IPS-NIHi11 (cell line): ENCODE data around the gene CDYL.

Experiments used
- DNase-seq: peaks from one replicate; pipeline ENCODE4 v3.0.0; 2012; ENCODE audit warnings: mixed read lengths, low spot score

The CDYL gene, protein sequence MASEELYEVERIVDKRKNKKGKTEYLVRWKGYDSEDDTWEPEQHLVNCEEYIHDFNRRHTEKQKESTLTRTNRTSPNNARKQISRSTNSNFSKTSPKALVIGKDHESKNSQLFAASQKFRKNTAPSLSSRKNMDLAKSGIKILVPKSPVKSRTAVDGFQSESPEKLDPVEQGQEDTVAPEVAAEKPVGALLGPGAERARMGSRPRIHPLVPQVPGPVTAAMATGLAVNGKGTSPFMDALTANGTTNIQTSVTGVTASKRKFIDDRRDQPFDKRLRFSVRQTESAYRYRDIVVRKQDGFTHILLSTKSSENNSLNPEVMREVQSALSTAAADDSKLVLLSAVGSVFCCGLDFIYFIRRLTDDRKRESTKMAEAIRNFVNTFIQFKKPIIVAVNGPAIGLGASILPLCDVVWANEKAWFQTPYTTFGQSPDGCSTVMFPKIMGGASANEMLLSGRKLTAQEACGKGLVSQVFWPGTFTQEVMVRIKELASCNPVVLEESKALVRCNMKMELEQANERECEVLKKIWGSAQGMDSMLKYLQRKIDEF

DNA sequence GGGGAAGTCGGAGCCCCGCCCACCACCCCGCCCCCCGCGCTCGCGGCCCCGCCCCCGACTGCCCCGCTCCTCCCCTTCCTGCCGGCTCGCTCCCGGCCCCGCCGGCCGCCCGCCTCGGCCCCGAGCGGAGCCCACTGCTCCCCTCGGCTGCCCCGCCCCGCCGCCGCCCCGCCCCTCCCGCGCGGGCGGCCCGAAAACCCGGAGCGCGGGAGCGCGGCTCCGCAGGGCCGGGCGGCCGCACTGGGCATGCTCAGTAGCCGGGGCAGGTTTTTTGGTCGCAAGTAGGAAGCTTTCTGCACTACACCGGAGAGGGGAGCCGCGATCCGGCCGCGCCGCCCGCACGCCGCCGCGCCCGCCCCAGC, at the start of gene CDYL:
CDYL (plus strand) TSS at position 274 of the 362 bp plus-strand sequence. CDS start 380 bp downstream, outside the sequence.
- peak; percentile 92 for DNase-seq

DNA sequence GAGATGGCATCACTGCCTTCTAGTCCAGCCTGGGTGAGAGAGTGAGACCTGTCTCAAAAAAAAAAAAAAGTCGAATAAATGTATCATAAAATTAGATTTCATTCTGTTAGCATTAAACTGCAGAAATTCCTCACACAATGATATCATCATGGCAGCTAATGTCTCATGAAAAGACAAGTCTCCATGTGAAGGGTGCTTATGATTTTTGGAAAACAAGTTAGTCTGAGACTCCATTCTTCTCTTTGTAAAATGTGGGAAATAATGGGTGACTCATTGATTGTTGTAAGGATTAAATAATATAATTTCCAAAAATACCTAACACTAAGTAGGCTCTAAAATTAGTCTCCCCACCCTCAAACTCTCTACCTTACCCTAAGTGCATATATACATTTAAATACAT, 49.6 kb upstream of the CDYL start:
- DNase-seq = no peak

DNA sequence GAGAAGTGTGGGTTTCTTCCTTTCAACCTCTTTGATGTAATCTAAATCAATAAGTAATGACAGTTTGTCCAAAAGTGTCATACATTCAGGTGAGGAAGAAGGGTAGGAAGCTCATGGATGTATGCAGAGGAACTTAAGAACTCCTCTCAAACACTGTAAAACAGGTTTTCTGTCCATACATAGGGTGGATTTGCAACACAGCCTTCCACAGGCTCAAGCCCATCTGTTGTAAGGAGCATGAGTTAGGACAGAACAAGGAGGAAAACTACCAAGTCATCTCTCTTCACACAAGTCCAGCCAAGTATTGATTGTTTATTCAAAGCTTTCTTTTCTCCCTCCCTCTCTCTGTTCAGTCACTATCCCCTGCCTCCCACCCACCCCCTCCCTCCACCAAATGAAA, 49.0 kb upstream of the CDYL start:
- DNase-seq = no peak

DNA sequence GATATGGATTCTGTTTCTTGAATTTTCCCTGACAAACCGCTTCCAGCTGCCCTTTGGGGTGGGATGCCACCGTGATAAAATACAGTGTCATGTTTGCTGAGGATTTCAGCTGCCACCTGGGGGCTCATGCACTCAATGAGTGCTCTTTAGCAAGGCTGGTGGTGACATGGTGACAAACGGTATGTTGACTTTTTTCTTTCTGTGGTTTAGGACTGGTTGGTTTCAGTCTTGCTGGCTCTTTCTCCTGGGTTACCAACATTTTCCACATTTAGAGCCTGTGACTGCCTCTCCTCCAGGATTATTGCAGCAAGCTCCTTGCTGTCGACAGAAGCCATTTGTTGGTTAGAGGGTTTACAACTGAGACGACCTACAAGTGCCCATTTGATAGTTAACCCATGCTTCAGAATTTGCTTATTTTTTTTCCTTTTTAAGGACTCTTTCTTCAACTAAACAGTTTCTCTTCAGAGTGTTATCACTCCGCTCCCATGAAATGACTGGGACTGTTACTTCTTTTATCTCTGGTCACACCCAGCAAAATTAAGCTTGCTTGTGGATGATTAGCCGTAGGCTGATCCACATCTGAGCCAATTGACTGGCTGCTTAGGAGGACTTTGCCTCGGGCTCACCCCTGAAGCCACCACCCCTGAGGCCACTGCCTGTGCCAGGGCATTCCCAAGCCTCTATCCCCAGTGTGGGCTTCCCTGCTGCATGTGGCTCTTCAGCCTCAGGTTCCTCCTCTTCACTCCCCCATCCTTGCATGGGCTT, 48.4 kb upstream of the CDYL start:
- DNase-seq = no peak

DNA sequence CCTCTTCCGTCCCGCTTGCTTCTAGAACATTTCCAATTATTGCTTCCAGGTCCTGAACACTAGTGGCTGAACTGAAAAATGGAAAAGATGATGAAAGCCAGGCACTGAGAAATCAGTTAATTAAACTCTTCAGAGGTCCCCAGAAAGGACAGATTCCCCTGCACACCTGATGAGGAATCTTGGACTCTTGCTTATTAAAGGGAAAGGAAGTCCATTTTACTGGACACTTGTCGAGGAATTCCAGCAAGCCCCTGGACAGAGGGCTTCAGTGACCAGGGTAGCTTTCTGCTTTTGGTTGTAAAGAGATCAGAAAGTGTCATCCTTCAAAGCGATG, 47.8 kb upstream of the CDYL start:
- no peak for DNase-seq

DNA sequence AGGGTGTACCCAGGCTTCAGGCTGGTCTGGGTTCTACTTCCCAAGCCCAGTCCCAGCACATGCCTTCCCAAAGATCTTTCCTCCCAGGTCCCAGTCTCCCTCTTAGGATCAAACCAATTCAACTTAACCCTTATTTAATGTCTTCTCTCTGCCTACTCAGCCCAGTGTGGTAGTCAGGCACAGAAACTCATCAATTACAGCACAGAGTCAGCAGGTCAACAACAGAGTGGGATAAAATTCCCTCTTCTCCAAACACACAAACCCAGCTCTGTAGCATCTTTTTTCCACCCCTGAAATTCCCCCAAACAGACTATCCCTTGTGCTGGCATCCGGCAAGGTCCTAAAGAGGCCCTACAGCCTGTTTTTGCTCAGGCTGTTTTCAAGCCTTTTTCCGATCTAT, 47.3 kb upstream of the CDYL start:
- DNase-seq = no peak

DNA sequence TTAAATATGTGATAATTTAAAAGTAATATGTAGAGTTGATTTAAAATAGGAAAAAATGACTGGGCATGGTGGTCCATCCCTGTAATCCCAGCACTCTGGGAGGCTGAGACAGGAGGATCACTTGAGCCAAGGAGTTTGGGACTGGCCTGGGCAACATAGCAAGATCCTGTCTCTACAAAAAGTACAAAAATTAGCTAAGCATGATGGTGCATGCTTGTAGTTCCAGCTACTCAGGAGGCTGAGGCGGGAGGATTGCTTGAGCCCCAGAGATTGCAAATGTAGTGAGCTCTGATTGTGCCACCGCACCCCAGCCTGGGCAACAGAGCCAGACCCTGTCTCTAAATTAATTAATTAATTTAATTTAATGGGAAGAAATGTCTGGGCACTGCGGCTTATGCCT, 44.2 kb upstream of the CDYL start:
- no peak for DNase-seq

DNA sequence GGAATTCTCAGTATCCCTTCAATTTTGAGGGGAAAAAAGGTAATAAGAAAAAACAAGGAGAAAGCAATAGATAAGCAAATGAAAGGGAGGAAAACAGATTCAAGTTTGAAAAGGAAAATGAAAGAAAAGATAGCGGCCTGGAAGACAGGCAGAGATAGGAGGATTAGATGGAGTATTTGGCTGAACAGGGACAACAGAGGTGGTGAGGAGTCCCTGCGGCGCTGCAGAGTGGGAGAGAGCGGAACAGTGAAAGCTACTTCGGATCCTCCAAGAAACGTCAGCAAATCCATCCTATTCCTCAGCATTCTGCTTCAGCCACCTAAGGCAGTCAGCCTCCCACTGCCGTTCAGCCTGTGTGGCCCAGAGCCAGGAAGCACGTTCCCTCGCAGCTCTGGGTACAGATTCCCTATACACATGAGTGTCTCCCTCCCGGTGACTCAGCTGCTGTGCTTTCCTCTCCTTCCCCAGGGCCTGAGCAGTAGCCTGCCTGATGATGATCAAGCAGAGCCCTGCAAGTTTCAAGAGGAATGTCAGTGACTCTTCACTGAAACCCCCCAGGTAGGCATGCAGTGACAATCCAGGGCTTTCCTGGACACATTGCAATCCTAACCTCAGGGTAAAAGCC, 43.4 kb upstream of the CDYL start:
- peak; percentile 55 for DNase-seq

DNA sequence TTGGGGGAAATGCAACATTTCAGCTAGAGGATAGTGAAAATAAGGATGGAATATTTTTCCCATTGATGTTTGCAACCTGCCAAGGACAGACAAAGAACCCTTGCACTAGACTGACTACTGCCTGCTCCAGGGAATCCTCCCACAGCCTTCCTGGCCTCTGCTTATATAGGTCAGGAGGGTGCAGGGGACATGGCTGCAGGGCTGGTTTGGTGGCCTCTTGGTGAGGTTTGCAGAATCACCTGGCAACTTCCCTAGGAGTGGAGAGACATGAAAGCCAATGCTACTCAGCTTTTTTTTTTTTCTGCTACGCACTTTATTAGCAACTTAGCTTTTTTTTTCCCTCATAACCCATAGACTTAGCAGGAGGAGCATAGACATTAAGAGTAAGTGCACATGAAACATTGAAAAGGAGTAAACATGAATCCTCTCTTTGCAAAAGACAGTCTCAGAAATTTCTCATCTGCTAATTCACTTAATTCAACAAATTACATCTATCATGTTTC, 39.8 kb upstream of the CDYL start:
- no peak for DNase-seq

DNA sequence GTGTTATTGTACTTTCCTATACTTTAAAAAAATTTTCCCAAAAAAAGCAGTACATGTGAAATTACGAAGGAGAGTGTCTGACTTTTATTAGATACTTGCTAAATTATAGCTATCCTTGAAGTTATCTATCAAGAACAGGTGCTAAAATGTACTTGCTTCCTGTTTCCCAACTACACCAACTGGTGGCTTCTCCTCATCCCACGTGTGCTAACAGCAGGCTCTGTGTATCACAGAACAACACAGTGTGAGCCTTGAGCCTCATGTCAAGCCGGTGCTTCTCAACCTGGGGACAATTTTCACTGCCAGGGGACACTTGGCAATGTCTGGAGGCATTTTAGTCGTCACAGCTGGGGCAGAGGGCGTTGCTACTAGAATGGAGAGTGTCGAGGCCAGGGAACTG, 36.2 kb upstream of the CDYL start:
- no peak for DNase-seq

DNA sequence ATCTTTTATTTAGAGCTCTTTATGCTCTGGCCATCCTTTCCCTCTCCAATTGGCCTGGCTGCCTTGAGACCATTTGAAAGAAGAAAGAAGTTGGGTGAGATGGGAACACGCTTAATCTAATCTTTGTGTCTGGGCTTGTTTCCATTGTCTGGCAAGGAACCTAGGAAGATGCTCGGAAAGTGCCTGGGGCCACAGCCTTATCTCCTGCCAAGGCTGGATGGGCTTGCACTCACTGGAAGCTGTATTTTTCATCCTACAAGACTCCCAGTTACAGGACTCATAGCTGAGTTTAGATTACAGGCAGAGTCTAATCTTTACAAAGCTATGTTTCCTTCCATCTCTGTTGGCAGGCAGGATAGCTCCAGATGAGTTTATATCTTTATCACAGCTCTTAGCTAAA, 33.1 kb upstream of the CDYL start:
- DNase-seq = no peak

DNA sequence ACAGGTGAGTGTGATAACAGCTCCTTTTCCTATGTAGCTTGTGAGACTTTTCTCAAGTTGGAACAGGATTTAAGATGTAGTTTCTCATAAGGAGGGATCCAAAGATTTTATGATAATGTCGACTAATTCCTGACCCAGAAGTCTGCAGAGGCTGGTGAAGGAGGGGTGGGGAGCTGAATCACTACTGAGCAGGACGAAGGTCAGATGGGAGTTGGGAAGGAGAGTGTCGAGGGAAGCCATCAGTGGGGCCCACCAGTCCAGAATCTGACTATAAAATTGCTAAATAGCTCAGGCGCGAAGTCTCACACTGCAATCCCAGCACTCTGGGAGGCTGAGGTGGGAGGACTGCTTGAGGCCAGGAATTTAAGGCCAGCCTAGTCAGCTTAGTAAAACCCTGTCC, 32.3 kb upstream of the CDYL start:
- DNase-seq = no peak

DNA sequence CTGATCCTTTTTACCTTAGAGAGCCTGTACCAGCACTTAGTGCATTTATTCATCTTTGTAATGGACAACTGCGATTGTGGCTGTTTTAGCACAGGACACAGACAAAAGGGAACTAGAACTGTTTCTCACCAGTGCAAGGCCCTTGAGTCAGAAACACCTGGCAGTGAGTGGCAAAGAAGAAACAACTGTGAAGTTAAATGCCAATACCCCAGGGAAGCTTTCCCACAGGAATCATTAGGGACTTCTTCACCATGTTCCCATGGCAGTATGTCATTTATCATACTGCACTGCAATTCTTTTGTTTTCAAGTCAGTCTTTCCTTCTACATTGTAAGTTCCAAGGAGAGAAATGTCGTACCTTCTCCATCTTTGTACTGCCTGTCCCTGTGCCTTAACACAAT, 28.6 kb upstream of the CDYL start:
- DNase-seq = no peak

DNA sequence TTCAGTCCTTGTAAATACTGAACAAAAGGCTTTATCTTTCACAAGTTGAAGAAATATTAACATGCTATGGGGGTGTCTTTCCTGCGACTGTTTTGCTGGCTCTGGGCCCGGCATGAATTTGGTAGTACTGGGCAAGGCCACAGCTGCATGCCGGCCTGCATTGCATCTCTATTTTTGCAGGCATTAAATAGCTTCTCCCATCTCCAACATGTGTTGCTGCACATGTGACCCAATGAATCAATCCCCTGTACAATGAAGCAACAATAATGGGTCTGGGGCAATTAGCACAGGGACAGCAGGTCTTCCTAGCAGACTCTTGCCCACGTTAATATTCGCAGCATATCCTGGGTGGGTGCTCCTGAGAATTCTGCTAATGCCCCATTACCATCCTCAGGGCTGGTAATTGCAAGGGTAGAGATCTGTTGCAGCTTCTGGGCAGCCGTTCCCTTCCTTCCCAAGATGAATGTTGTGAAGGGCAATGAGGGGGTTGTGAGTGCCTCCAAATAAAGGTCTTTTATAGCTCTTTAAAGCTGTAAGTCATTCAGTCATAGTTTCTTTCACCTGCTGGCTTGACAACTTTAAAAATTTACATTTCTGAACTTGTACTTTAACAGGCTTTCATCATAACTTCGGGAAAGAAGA, 24.3 kb upstream of the CDYL start:
- no peak for DNase-seq

DNA sequence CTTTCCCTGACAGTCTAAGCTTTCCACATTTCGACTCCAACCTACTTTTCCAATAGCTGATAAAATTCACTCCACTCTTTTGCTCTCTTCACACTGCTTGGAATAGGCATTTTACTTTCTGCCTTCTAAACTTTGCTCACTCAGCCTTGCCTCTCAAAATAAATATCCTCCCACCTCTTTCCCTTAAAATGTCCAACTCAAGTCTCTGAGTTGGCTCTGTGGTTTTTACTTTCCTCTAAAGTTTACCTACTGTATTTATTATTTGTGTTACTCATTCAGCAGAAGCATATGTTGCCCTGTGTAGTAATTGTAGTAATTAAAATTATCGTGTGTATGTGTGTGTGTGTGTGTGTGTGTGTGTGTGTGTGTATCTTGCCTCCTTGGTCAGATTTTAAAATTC, 20.0 kb upstream of the CDYL start:
- no peak for DNase-seq

DNA sequence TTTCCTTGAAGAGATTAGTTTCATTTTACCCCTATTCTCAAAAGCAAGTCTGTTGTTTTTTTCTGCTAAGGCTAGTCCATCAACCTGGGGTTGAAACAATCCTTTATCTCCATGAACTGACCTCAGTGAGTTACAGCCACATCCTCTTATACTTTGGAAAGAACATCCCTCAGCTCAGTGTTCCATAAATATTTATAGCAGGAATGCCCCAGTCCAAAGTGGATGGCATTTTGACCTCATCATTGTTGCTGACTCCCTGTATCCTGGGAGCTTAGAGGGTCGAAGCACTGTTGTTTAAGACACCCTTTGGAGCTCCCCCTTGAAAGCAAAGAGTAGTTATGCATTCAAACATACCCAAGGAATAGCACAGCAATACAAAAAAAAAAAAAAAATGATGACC, 16.2 kb upstream of the CDYL start:
- no peak for DNase-seq

DNA sequence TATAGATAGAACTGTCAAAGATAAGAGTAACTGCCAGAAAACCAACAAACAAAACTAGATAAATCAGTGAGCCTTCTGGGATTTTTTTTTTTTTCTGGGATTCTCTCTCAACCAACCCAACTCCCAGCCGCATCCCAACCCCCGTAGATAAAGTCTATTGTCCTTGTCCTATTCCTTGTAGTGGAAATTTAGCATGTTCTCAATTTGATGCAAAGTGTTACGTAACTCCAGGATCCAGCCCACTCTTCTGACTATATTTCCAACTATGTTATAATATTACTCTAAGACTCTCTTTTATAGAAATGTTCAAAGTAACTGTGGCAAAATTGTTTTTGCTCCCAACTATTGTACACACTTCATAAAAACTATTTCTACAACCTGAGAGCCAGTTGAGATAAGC, 15.4 kb upstream of the CDYL start:
- no peak for DNase-seq

DNA sequence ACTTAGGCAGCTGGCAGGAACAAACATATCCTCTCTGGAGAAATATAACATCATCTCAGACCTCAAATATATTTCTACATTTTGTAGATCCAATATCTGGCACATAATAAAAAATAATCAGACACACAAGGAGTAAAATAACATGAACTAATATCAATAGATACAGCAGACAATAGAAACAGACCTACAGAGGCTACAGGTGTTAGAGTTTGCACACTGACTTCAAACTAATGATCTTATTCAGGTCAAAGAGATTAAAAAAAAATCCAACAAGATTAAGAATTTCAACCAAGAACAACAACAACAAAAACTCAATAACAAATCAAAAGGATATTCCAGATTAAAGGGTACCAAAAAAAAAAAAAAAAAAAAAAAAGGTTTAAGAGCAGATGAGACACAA, 13.9 kb upstream of the CDYL start:
- no peak for DNase-seq

DNA sequence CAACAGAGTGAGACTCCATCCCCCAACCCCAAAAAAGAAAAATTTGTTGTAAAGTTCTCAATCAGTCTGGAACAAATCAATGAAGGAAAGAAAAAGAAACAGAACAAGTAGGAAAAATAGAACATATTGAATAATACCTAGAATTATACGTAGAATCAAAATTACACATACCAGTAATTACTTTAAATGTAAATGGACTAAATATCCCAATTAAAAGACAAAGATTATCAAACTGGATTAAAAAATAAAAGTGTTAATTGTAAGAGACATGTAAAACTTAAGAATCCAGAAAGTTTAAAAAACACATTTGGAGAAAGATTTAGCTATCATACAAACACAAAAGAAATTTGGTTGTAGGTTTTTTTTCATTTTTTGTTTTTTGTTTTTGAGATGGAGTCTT, 12.3 kb upstream of the CDYL start:
- no peak for DNase-seq

DNA sequence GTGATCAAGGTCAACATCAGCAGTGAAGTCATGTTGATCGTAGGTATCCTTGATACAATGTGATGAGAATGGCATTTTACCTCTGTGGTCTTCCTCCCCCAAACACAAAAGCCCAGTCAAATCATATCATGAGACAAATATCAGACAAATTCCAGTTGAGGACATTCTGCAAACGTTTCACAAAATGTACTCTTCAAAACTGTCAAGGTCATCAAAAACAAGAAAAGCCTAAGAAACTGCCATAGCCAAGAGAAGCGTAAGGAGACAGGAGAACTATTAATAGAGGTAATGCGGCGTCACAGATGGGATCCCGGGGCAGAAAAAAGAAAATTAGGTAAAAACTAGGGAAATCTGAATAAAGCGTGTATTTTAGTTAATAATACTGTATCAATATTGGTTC, 7.4 kb upstream of the CDYL start:
- DNase-seq = no peak

DNA sequence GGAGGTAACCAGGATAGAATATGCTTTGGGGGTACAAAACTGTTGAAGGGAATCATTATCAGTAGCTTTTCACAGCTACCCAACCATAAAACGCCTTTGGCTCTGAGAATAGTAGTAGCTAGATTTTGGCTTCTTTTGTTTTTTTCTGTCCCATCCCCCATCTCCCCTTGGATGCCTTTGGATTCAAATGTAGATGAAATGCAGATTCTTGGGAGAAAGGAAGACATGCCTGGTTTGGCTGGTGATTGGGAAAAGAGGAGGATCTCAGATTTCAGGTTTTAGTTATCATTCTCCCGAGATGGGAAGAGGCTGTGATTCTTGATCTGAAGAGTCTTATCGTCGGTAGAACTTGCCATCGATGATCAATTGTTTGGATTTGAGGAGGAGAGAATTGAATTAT, 3.5 kb upstream of the CDYL start:
- DNase-seq = peak; percentile 58

DNA sequence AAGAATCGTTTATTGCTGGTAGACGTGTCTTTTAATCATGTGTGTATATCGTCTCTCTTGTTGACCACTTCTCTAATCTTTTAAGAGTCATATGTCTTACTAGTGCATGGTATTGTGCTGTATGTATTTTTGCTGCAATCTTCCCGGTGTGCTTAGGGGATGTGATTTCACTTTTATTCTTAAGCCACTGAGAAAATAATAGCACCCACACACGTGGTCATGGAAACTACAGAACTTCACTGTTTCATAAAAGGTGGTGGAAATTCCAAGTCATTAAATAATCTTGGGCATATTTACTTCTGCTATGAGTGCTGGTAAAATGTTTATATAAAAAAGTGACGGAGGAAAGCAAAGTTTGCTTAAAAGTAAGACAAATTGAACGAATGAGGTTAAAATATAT, 3.0 kb upstream of the CDYL start:
- no peak for DNase-seq
